AG08396 (cell line): ENCODE results near the gene NMRK2.
"Not testable (repeated sequence)": the region's sequence is repeated elsewhere in the genome, so short reads cannot be mapped to it uniquely, and the experiment has no call there.

ENCODE experiments used
- DNase-seq: peaks from one replicate; pipeline ENCODE4 v3.0.0; 2012; ENCODE audit warnings: low spot score, mixed read lengths

Gene NMRK2

GRCh38 chr19:3936506-3937442 lies 3.9 kb downstream of the NMRK2 start:
- DNase-seq, result no peak

GRCh38 chr19:3938300-3938950 lies 5.6 kb downstream of the NMRK2 start:
- not testable (repeated sequence) for DNase-seq

- no peak for DNase-seq
Observed at GRCh38 chr19:3942790-3943409, 10.0 kb downstream of the NMRK2 start.

GRCh38 chr19:3944018-3944721 lies 11.3 kb downstream of the NMRK2 start:
- DNase-seq, result no peak

- DNase-seq, result peak; percentile 67
Observed at GRCh38 chr19:3945838-3946237, 13.0 kb downstream of the NMRK2 start.

- DNase-seq, result not testable (repeated sequence)
Observed at GRCh38 chr19:3947316-3947933, 14.6 kb downstream of the NMRK2 start.

- DNase-seq, result no peak
Observed at GRCh38 chr19:3949294-3949693, 16.4 kb downstream of the NMRK2 start.

GRCh38 chr19:3949997-3950859 lies 17.4 kb downstream of the NMRK2 start:
- DNase-seq, result no peak

GRCh38 chr19:3950871-3951861 lies 18.3 kb downstream of the NMRK2 start:
- no peak for DNase-seq

GRCh38 chr19:3952755-3953276 lies 19.9 kb downstream of the NMRK2 start:
- not testable (repeated sequence) for DNase-seq

- DNase-seq, result no peak
Observed at GRCh38 chr19:3954107-3954506, 21.2 kb downstream of the NMRK2 start.

- DNase-seq, result not testable (repeated sequence)
Observed at GRCh38 chr19:3955276-3955675, 22.4 kb downstream of the NMRK2 start.

GRCh38 chr19:3955688-3956087 lies 22.8 kb downstream of the NMRK2 start:
- DNase-seq, result no peak

- DNase-seq, result no peak
Observed at GRCh38 chr19:3958836-3959765, 26.2 kb downstream of the NMRK2 start.

GRCh38 chr19:3959766-3960131 lies 26.9 kb downstream of the NMRK2 start:
- no peak for DNase-seq

GRCh38 chr19:3961007-3961406 lies 28.1 kb downstream of the NMRK2 start:
- no peak for DNase-seq

- no peak for DNase-seq
Observed at GRCh38 chr19:3963458-3964255, 30.8 kb downstream of the NMRK2 start.
